ENCODE results near the gene GREB1L. TPM values are rescaled to one million over a fixed set of nuclear protein-coding genes. Genes with fewer than 3 reads are reported as not detected.

GREB1L gene
- total and polyA plus RNA-seq, 10 of the 15 experiments (the other 5 are each of a cell fraction or from before 2014, with no cell fraction given), result under 0.01 to 0.11 (median 0.03) TPM; not detected in 1

DNA sequence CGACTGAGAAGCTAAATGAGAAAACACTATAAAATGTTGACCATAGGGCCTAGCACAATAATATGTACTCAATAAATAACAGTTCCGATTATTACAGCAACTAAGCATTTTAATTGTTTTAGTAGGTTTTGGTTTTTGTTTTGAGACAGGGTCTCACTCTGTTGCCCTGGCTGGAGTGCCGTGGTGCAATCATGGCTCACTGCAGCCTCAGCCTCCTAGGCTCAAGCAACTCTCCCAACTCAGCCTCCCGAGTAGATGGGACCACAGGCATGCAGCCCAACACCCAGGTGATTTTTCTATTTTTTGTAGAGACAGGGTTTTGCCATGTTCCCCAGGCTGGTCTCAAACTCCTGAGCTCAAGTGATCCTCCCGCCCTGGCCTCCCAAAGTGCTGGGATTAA lies 304.4 kb downstream of the GREB1L start:
- H3K79me2 ChIP-seq (ENCODE audit: control insufficient read depth, insufficient read depth, low read length), result no peaks in the 10 kb centered on the region
- no peaks in the 10 kb centered on the region for H4K20me1 ChIP-seq (ENCODE audit: control insufficient read depth, insufficient read depth)
- H3K4me3 ChIP-seq, result no peak overlapping the region
- no peaks in the 10 kb centered on the region for H3K9me3 ChIP-seq (replicated peaks; ENCODE audit: control insufficient read depth, insufficient read depth, low read length)
- H3K27ac ChIP-seq (ENCODE audit: control insufficient read depth, insufficient read depth), result no peak overlapping the region
- H3K4me2 ChIP-seq (ENCODE audit: control insufficient read depth, insufficient read depth), result no peak overlapping the region
- peaks cover 0 to 12% of the 10 kb centered on the region in 2 experiments; a peak in 2 of 4 replicates for H3K36me3 ChIP-seq (ENCODE audit: control insufficient read depth in 2 of 2, insufficient read depth in 2 of 2, low read length in 1 of 2)
- TF ChIP-seq PAX8 (IDR thresholded peaks at IDR 0.05) (no peak), POLR2AphosphoS5 (IDR thresholded peaks at IDR 0.05; ENCODE audit: low read length) (no peak), ESRRA (IDR thresholded peaks at IDR 0.05; ENCODE audit: low read length) (no peak), NR2C1 (IDR thresholded peaks at IDR 0.05) (no peak), SUZ12 (IDR thresholded peaks at IDR 0.05; ENCODE audit: unreplicated experiment) (no peak), SRF (IDR thresholded peaks at IDR 0.05; ENCODE audit: low read depth in 2 of 2, low read length in 2 of 2) (no peak), CBX3 (IDR thresholded peaks at IDR 0.05; ENCODE audit: borderline replicate concordance, low read depth) (no peak), MYC (IDR thresholded peaks at IDR 0.05; ENCODE audit: insufficient read depth, insufficient read length, insufficient replicate concordance, low read length, severe bottlenecking) (no peak), ETV6 (conservative IDR thresholded peaks at IDR 0.05 in 1 of 2, IDR thresholded peaks at IDR 0.05 in 1 of 2; ENCODE audit: borderline replicate concordance in 1 of 2, low read depth in 1 of 2) (no peak), ZNF622 (IDR thresholded peaks at IDR 0.05) (no peak), WRNIP1 (IDR thresholded peaks at IDR 0.05; ENCODE audit: borderline replicate concordance, low read depth, low read length) (no peak), NRF1 (conservative IDR thresholded peaks at IDR 0.05; ENCODE audit: low read depth, low read length) (no peak), NFIC (IDR thresholded peaks at IDR 0.05; ENCODE audit: low read depth, low read length) (no peak), CHD1 (IDR thresholded peaks at IDR 0.05; ENCODE audit: low read depth, low read length) (no peak), BMI1 (IDR thresholded peaks at IDR 0.05; ENCODE audit: borderline replicate concordance) (no peak)
- TF ChIP-seq, protein P1, sequence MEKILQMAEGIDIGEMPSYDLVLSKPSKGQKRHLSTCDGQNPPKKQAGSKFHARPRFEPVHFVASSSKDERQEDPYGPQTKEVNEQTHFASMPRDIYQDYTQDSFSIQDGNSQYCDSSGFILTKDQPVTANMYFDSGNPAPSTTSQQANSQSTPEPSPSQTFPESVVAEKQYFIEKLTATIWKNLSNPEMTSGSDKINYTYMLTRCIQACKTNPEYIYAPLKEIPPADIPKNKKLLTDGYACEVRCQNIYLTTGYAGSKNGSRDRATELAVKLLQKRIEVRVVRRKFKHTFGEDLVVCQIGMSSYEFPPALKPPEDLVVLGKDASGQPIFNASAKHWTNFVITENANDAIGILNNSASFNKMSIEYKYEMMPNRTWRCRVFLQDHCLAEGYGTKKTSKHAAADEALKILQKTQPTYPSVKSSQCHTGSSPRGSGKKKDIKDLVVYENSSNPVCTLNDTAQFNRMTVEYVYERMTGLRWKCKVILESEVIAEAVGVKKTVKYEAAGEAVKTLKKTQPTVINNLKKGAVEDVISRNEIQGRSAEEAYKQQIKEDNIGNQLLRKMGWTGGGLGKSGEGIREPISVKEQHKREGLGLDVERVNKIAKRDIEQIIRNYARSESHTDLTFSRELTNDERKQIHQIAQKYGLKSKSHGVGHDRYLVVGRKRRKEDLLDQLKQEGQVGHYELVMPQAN (conservative IDR thresholded peaks at IDR 0.05), result no peak
- TF ChIP-seq, protein P2, sequence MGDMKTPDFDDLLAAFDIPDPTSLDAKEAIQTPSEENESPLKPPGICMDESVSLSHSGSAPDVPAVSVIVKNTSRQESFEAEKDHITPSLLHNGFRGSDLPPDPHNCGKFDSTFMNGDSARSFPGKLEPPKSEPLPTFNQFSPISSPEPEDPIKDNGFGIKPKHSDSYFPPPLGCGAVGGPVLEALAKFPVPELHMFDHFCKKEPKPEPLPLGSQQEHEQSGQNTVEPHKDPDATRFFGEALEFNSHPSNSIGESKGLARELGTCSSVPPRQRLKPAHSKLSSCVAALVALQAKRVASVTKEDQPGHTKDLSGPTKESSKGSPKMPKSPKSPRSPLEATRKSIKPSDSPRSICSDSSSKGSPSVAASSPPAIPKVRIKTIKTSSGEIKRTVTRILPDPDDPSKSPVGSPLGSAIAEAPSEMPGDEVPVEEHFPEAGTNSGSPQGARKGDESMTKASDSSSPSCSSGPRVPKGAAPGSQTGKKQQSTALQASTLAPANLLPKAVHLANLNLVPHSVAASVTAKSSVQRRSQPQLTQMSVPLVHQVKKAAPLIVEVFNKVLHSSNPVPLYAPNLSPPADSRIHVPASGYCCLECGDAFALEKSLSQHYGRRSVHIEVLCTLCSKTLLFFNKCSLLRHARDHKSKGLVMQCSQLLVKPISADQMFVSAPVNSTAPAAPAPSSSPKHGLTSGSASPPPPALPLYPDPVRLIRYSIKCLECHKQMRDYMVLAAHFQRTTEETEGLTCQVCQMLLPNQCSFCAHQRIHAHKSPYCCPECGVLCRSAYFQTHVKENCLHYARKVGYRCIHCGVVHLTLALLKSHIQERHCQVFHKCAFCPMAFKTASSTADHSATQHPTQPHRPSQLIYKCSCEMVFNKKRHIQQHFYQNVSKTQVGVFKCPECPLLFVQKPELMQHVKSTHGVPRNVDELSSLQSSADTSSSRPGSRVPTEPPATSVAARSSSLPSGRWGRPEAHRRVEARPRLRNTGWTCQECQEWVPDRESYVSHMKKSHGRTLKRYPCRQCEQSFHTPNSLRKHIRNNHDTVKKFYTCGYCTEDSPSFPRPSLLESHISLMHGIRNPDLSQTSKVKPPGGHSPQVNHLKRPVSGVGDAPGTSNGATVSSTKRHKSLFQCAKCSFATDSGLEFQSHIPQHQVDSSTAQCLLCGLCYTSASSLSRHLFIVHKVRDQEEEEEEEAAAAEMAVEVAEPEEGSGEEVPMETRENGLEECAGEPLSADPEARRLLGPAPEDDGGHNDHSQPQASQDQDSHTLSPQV (IDR thresholded peaks at IDR 0.05), result no peak
- RAD21 ChIA-PET (ENCODE audit: unreplicated experiment), result no interaction called here
- DNase-seq (ENCODE audit: low read depth, low spot score) (no peak), ATAC-seq (no peak), FAIRE-seq (no peak)
- no TSS peak for BruUV-seq (replicated peaks)
- intact Hi-C loops (cut with micrococcal nuclease; ENCODE audit: unreplicated experiment), result no loop called here
- CTCF ChIA-PET, result interaction anchor here (1.6 kb wide), 1 partner anchor 20 kb away, joined by 3 read pairs; no protein-coding TSS in a partner anchor
- WGBS (ENCODE audit: insufficient coverage, insufficient replicate concordance, low lambda C conversion rate, missing lambda C conversion rate), result 86% methylated on average over 5 of the region's 5 CpGs
- H3K4me1 ChIP-seq (ENCODE audit: control insufficient read depth, insufficient read depth, low read length), result no peaks in the 10 kb centered on the region
- H3K9ac ChIP-seq (ENCODE audit: control insufficient read depth, insufficient read depth, low read length), result no peak overlapping the region
- SMC1A ChIA-PET (ENCODE audit: uncharacterized antibody, unreplicated experiment), result interaction anchor here (1.0 kb wide), 1 partner anchor 15 kb away, joined by 3 read pairs; no protein-coding TSS in a partner anchor
- no peaks in the 10 kb centered on the region for H3K27me3 ChIP-seq (replicated peaks in 1 of 2; ENCODE audit: control insufficient read depth in 2 of 2, insufficient read depth in 2 of 2, low read length in 1 of 2)
- no peak overlapping the region for H2AFZ ChIP-seq (ENCODE audit: control insufficient read depth, low read depth, low read length)
- POLR2A ChIA-PET, result no interaction called here
- in situ Hi-C loops (cut with MboI), result no loop called here

Measured in GM12878 (cell line).